ENCODE results near the gene OR6S1.

DNA sequence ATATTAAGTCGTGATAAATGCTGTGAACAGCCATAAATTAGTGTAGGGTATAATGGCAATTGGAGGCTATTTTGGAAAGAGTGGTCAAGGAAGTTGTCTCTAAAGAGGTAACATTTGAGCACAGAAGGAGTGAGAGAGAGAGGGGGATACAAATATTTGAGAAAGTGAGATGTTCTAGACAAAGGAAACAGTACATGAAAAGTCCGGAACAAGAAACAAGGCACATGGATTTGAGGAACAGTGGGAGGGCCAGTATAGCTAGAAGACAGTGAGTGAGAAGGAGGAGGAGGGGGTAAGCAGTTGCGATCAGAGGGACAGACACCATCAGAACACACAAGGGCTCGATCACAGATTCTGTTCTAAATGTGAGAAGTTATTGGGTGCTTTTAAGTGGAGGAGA lies 30.2 kb downstream of the OR6S1 start:
- TF ChIP-seq, protein P1, sequence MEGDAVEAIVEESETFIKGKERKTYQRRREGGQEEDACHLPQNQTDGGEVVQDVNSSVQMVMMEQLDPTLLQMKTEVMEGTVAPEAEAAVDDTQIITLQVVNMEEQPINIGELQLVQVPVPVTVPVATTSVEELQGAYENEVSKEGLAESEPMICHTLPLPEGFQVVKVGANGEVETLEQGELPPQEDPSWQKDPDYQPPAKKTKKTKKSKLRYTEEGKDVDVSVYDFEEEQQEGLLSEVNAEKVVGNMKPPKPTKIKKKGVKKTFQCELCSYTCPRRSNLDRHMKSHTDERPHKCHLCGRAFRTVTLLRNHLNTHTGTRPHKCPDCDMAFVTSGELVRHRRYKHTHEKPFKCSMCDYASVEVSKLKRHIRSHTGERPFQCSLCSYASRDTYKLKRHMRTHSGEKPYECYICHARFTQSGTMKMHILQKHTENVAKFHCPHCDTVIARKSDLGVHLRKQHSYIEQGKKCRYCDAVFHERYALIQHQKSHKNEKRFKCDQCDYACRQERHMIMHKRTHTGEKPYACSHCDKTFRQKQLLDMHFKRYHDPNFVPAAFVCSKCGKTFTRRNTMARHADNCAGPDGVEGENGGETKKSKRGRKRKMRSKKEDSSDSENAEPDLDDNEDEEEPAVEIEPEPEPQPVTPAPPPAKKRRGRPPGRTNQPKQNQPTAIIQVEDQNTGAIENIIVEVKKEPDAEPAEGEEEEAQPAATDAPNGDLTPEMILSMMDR (conservative IDR thresholded peaks at IDR 0.05; ENCODE audit: low read depth in 2 of 2), result no peak
- no peak for TF ChIP-seq POLR2AphosphoS5 (IDR thresholded peaks at IDR 0.05; ENCODE audit: low read depth)
- TF ChIP-seq, protein P2, sequence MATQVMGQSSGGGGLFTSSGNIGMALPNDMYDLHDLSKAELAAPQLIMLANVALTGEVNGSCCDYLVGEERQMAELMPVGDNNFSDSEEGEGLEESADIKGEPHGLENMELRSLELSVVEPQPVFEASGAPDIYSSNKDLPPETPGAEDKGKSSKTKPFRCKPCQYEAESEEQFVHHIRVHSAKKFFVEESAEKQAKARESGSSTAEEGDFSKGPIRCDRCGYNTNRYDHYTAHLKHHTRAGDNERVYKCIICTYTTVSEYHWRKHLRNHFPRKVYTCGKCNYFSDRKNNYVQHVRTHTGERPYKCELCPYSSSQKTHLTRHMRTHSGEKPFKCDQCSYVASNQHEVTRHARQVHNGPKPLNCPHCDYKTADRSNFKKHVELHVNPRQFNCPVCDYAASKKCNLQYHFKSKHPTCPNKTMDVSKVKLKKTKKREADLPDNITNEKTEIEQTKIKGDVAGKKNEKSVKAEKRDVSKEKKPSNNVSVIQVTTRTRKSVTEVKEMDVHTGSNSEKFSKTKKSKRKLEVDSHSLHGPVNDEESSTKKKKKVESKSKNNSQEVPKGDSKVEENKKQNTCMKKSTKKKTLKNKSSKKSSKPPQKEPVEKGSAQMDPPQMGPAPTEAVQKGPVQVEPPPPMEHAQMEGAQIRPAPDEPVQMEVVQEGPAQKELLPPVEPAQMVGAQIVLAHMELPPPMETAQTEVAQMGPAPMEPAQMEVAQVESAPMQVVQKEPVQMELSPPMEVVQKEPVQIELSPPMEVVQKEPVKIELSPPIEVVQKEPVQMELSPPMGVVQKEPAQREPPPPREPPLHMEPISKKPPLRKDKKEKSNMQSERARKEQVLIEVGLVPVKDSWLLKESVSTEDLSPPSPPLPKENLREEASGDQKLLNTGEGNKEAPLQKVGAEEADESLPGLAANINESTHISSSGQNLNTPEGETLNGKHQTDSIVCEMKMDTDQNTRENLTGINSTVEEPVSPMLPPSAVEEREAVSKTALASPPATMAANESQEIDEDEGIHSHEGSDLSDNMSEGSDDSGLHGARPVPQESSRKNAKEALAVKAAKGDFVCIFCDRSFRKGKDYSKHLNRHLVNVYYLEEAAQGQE (IDR thresholded peaks at IDR 0.05; ENCODE audit: unreplicated experiment), result no peak
- no peak for TF ChIP-seq JUNB (IDR thresholded peaks at IDR 0.05; ENCODE audit: unreplicated experiment)
- no peak for TF ChIP-seq EZH2phosphoT487 (IDR thresholded peaks at IDR 0.05; ENCODE audit: unreplicated experiment)
- no peak for TF ChIP-seq EZH2 (IDR thresholded peaks at IDR 0.05; ENCODE audit: low read depth, unreplicated experiment)
- no peak for TF ChIP-seq CREB1 (CRISPR knock-in tag; IDR thresholded peaks at IDR 0.05; ENCODE audit: low read depth)
- TF ChIP-seq NANOG (IDR thresholded peaks at IDR 0.05; ENCODE audit: borderline replicate concordance), result no peak
- TF ChIP-seq, protein P3, sequence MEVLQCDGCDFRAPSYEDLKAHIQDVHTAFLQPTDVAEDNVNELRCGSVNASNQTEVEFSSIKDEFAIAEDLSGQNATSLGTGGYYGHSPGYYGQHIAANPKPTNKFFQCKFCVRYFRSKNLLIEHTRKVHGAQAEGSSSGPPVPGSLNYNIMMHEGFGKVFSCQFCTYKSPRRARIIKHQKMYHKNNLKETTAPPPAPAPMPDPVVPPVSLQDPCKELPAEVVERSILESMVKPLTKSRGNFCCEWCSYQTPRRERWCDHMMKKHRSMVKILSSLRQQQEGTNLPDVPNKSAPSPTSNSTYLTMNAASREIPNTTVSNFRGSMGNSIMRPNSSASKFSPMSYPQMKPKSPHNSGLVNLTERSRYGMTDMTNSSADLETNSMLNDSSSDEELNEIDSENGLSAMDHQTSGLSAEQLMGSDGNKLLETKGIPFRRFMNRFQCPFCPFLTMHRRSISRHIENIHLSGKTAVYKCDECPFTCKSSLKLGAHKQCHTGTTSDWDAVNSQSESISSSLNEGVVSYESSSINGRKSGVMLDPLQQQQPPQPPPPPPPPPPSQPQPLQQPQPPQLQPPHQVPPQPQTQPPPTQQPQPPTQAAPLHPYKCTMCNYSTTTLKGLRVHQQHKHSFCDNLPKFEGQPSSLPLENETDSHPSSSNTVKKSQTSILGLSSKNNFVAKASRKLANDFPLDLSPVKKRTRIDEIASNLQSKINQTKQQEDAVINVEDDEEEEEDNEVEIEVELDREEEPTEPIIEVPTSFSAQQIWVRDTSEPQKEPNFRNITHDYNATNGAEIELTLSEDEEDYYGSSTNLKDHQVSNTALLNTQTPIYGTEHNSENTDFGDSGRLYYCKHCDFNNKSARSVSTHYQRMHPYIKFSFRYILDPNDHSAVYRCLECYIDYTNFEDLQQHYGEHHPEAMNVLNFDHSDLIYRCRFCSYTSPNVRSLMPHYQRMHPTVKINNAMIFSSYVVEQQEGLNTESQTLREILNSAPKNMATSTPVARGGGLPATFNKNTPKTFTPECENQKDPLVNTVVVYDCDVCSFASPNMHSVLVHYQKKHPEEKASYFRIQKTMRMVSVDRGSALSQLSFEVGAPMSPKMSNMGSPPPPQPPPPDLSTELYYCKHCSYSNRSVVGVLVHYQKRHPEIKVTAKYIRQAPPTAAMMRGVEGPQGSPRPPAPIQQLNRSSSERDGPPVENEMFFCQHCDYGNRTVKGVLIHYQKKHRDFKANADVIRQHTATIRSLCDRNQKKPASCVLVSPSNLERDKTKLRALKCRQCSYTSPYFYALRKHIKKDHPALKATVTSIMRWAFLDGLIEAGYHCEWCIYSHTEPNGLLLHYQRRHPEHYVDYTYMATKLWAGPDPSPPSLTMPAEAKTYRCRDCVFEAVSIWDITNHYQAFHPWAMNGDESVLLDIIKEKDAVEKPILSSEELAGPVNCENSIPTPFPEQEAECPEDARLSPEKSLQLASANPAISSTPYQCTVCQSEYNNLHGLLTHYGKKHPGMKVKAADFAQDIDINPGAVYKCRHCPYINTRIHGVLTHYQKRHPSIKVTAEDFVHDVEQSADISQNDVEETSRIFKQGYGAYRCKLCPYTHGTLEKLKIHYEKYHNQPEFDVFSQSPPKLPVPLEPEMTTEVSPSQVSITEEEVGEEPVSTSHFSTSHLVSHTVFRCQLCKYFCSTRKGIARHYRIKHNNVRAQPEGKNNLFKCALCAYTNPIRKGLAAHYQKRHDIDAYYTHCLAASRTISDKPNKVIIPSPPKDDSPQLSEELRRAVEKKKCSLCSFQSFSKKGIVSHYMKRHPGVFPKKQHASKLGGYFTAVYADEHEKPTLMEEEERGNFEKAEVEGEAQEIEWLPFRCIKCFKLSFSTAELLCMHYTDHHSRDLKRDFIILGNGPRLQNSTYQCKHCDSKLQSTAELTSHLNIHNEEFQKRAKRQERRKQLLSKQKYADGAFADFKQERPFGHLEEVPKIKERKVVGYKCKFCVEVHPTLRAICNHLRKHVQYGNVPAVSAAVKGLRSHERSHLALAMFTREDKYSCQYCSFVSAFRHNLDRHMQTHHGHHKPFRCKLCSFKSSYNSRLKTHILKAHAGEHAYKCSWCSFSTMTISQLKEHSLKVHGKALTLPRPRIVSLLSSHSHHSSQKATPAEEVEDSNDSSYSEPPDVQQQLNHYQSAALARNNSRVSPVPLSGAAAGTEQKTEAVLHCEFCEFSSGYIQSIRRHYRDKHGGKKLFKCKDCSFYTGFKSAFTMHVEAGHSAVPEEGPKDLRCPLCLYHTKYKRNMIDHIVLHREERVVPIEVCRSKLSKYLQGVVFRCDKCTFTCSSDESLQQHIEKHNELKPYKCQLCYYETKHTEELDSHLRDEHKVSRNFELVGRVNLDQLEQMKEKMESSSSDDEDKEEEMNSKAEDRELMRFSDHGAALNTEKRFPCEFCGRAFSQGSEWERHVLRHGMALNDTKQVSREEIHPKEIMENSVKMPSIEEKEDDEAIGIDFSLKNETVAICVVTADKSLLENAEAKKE (CRISPR knock-in tag; IDR thresholded peaks at IDR 0.05), result no peak
- TF ChIP-seq STAT1 (IDR thresholded peaks at IDR 0.05; ENCODE audit: unreplicated experiment), result no peak
